NCI-H2107 treated with DMSO at 0.1 percent for 48 hours (cell line): ENCODE results near the gene TMEM107.

Experiments
- DNase-seq: peaks from one replicate; lab custom pipeline; 2025; ENCODE audit not compliant: unreplicated experiment; lab: John Stamatoyannopoulos, UW

TMEM107 gene

GRCh38 chr17:8162997-8163977, 12.9 kb downstream of the TMEM107 start:
- DNase-seq = no peak

- no peak for DNase-seq
Observed at GRCh38 chr17:8162233-8162996, 13.8 kb downstream of the TMEM107 start, which contains the start of gene VAMP2. Gene VAMP2, minus strand, starts transcription at chr17:8162948. Its CDS starts 69 bp downstream, at chr17:8162879.

- no peak for DNase-seq
Observed at GRCh38 chr17:8161289-8162232, 14.6 kb downstream of the TMEM107 start.

GRCh38 chr17:8160741-8161221, 15.4 kb downstream of the TMEM107 start:
- DNase-seq = no peak

GRCh38 chr17:8160224-8160577, 16.0 kb downstream of the TMEM107 start:
- no peak for DNase-seq

GRCh38 chr17:8159459-8160223, 16.5 kb downstream of the TMEM107 start:
- DNase-seq = no peak

- DNase-seq = no peak
Observed at GRCh38 chr17:8159032-8159400, 17.2 kb downstream of the TMEM107 start.

- no peak for DNase-seq
Observed at GRCh38 chr17:8158267-8159031, 17.7 kb downstream of the TMEM107 start.

- DNase-seq = peak; percentile 96
Observed at GRCh38 chr17:8156246-8156992, 19.8 kb downstream of the TMEM107 start.

- DNase-seq = no peak
Observed at GRCh38 chr17:8155996-8156245, 20.3 kb downstream of the TMEM107 start.

GRCh38 chr17:8155231-8155995, 20.8 kb downstream of the TMEM107 start:
- DNase-seq = no peak

- no peak for DNase-seq
Observed at GRCh38 chr17:8154608-8155155, 21.5 kb downstream of the TMEM107 start.

GRCh38 chr17:8153957-8154607, 22.1 kb downstream of the TMEM107 start:
- no peak for DNase-seq

- DNase-seq = no peak
Observed at GRCh38 chr17:8153525-8153956, 22.6 kb downstream of the TMEM107 start.

- DNase-seq = no peak
Observed at GRCh38 chr17:8153031-8153451, 23.1 kb downstream of the TMEM107 start.

- DNase-seq = no peak
Observed at GRCh38 chr17:8152112-8152775, 23.9 kb downstream of the TMEM107 start, which contains the start of gene PER1. Gene PER1, minus strand, starts transcription at chr17:8152404. Its CDS starts 1,698 bp downstream, at chr17:8150706.
